ENCODE measurements around the gene ZNF541.
A peak's percentile ranks its signal among the peaks of the same experiment; 100 is the strongest.

ZNF541 gene

GRCh38 chr19:47573071-47574026, at the start of gene ZNF541:
ZNF541 (minus strand) TSS chr19:47573148; CDS start chr19:47555856, 17,292 bp downstream.
- DNase-seq (ENCODE audit: low read depth, low spot score): no peak

GRCh38 chr19:47619763-47620162, 46.8 kb upstream of the ZNF541 start:
- no peak for DNase-seq (ENCODE audit: low read depth, low spot score)

GRCh38 chr19:47618771-47619170, 45.8 kb upstream of the ZNF541 start:
- no peak for DNase-seq (ENCODE audit: low read depth, low spot score)

- no peak for DNase-seq (ENCODE audit: low read depth, low spot score)
Observed at GRCh38 chr19:47615714-47616113, 42.8 kb upstream of the ZNF541 start.

- no peak for DNase-seq (ENCODE audit: low read depth, low spot score)
Observed at GRCh38 chr19:47615230-47615629, 42.3 kb upstream of the ZNF541 start.

- no peak for DNase-seq (ENCODE audit: low read depth, low spot score)
Observed at GRCh38 chr19:47614559-47614958, 41.6 kb upstream of the ZNF541 start.

GRCh38 chr19:47614021-47614295, 41.0 kb upstream of the ZNF541 start:
- no peak for DNase-seq (ENCODE audit: low read depth, low spot score)

GRCh38 chr19:47613165-47614020, 40.4 kb upstream of the ZNF541 start:
- DNase-seq (ENCODE audit: low read depth, low spot score): no peak

- DNase-seq (ENCODE audit: low read depth, low spot score): no peak
Observed at GRCh38 chr19:47610902-47611301, 38.0 kb upstream of the ZNF541 start.

- DNase-seq (ENCODE audit: low read depth, low spot score): no peak
Observed at GRCh38 chr19:47609906-47610894, 37.3 kb upstream of the ZNF541 start.

- DNase-seq (ENCODE audit: low read depth, low spot score): no peak
Observed at GRCh38 chr19:47608969-47609905, 36.3 kb upstream of the ZNF541 start, which contains the start of gene BICRA. BICRA (plus strand) TSS chr19:47609134; CDS start chr19:47673575, 64,441 bp downstream.

GRCh38 chr19:47608074-47608918, 35.3 kb upstream of the ZNF541 start:
- DNase-seq (ENCODE audit: low read depth, low spot score): peak; percentile 75

GRCh38 chr19:47607564-47608073, 34.7 kb upstream of the ZNF541 start:
- no peak for DNase-seq (ENCODE audit: low read depth, low spot score)

- no peak for DNase-seq (ENCODE audit: low read depth, low spot score)
Observed at GRCh38 chr19:47603706-47604565, 31.0 kb upstream of the ZNF541 start.

GRCh38 chr19:47601180-47601904, 28.4 kb upstream of the ZNF541 start:
- no peak for DNase-seq (ENCODE audit: low read depth, low spot score)

- peak; percentile 95 for DNase-seq (ENCODE audit: low read depth, low spot score)
Observed at GRCh38 chr19:47600246-47601179, 27.6 kb upstream of the ZNF541 start.

Measured in brain pericyte (primary cell).